IMR-90 (cell line): ENCODE results near the gene EIF2AK2. TPM values are rescaled to one million over a fixed set of nuclear protein-coding genes. Genes with fewer than 3 reads are reported as not detected.

Experiments
- ATAC-seq: fragments of 200-7000 bp; cut with Tn5 transposase; 2 replicates; pipeline ENCODE4 v1.9.1; 2020; ENCODE audit warnings: low read depth, mild to moderate bottlenecking, moderate library complexity
- BruUV-seq: library from RNA; stranded (reverse); fragments of 400-500 nt; replicated peaks from 2 replicates; lab custom pipeline; 2021; lab: Mats Ljungman, UMichigan
- CTCF ChIA-PET: fragments of 300-600 bp; formaldehyde crosslinking; extraction: SDS; loops from one replicate; lab custom pipeline; 2021; ENCODE audit warnings: antibody characterized with exemption; lab: Yijun Ruan, JAX
- POLR2A ChIA-PET: fragments of 300-600 bp; sonication (Branson Sonifier 250); formaldehyde crosslinking; loops from one replicate; lab custom pipeline; 2022; ENCODE audit warnings: antibody characterized with exemption; ENCODE audit not compliant: unreplicated experiment; lab: Charles Lee
- DNase-seq: peaks from one replicate; pipeline ENCODE4 v3.0.0; 2013
- H2AFZ ChIP-seq: replicated peaks from 2 replicates; pipeline ENCODE3; 2013; ENCODE audit warnings: low read length, mild to moderate bottlenecking; ENCODE audit not compliant: poor library complexity
- H2AK5ac ChIP-seq: 2 replicates; pipeline ENCODE4 v1.6.1; 2013; ENCODE audit warnings: low read depth, low read length, inconsistent platforms
- H2AK9ac ChIP-seq: replicated peaks from 2 replicates; pipeline ENCODE3; 2013; ENCODE audit warnings: mild to moderate bottlenecking, low read depth, low read length, moderate library complexity; ENCODE audit not compliant: poor library complexity
- H2BK120ac ChIP-seq: 2 replicates; pipeline ENCODE4 v1.6.1; 2013; ENCODE audit warnings: low read depth, low read length, inconsistent platforms
- H2BK15ac ChIP-seq: 3 replicates; pipeline ENCODE4 v1.6.1; 2013; ENCODE audit warnings: low read depth, low read length, inconsistent platforms
- H2BK20ac ChIP-seq: 2 replicates; pipeline ENCODE4 v1.6.1; 2013; ENCODE audit warnings: low read depth, mild to moderate bottlenecking, inconsistent platforms, low read length, moderate library complexity
- H2BK5ac ChIP-seq: 2 replicates; pipeline ENCODE4 v1.6.1; 2013; ENCODE audit warnings: mild to moderate bottlenecking, low read depth, low read length, inconsistent platforms; ENCODE audit not compliant: poor library complexity, severe bottlenecking
- H3K14ac ChIP-seq: replicated peaks from 2 replicates; pipeline ENCODE4 v1.6.1; 2013; ENCODE audit warnings: low read depth, low read length, inconsistent platforms
- H3K18ac ChIP-seq: 2 replicates; pipeline ENCODE4 v1.6.1; 2013; ENCODE audit warnings: low read depth, low read length, control low read depth
- H3K23ac ChIP-seq: 2 replicates; pipeline ENCODE4 v1.6.1; 2013; ENCODE audit warnings: low read depth, low read length, inconsistent platforms
- H3K27ac ChIP-seq: 2 replicates; pipeline ENCODE4 v1.5.1; 2013; ENCODE audit warnings: mild to moderate bottlenecking, control low read depth, low read length; ENCODE audit not compliant: insufficient read depth
- H3K27me3 ChIP-seq: 2 replicates; pipeline ENCODE4 v1.6.1; 2013; ENCODE audit warnings: low read length; ENCODE audit not compliant: control insufficient read depth, insufficient read depth
- H3K36me3 ChIP-seq: 2 replicates; pipeline ENCODE4 v1.6.1; 2013; ENCODE audit warnings: low read length, mixed read lengths; ENCODE audit not compliant: control insufficient read depth, insufficient read depth
- H3K4ac ChIP-seq: 2 replicates; pipeline ENCODE4 v1.6.1; 2013; ENCODE audit warnings: low read depth, low read length, inconsistent platforms
- H3K4me1 ChIP-seq: 2 replicates; pipeline ENCODE4 v1.6.1; 2013; ENCODE audit warnings: low read length, mixed read lengths; ENCODE audit not compliant: control insufficient read depth, insufficient read depth
- H3K4me2 ChIP-seq: 2 replicates; pipeline ENCODE4 v1.6.1; 2013; ENCODE audit warnings: low read depth, mild to moderate bottlenecking, control low read depth, low read length, moderate library complexity
- H3K4me3 ChIP-seq: 2 replicates; pipeline ENCODE4 v1.5.1; 2013; ENCODE audit warnings: low read depth, mild to moderate bottlenecking, control low read depth, low read length, moderate library complexity; ENCODE audit not compliant: insufficient read depth
- H3K56ac ChIP-seq: 2 replicates; pipeline ENCODE4 v1.6.1; 2013; ENCODE audit warnings: low read length, inconsistent platforms; ENCODE audit not compliant: insufficient read depth; ENCODE audit errors: extremely low read depth
- H3K79me1 ChIP-seq, 2 experiments: 2 replicates each; pipeline ENCODE4 v1.6.1; 2013; ENCODE audit warnings: low read length in 2 of 2, inconsistent platforms in 1 of 2, low read depth in 1 of 2
- H3K9ac ChIP-seq: 2 replicates; pipeline ENCODE4 v1.6.1; 2013; ENCODE audit warnings: low read depth, low read length, control low read depth
- H3K9me1 ChIP-seq: 2 replicates; pipeline ENCODE4 v1.6.1; 2013; ENCODE audit warnings: low read length, inconsistent platforms; ENCODE audit not compliant: insufficient read depth
- H3K9me3 ChIP-seq: 2 replicates; pipeline ENCODE4 v1.6.1; 2013; ENCODE audit warnings: low read length; ENCODE audit not compliant: control insufficient read depth, insufficient read depth
- H4K20me1 ChIP-seq: 2 replicates; pipeline ENCODE4 v1.6.1; 2013; ENCODE audit warnings: low read length, inconsistent platforms; ENCODE audit not compliant: insufficient read depth
- H4K5ac ChIP-seq: 2 replicates; pipeline ENCODE4 v1.6.1; 2013; ENCODE audit warnings: mild to moderate bottlenecking, low read depth, low read length, control low read depth
- H4K8ac ChIP-seq, 2 experiments: 2 replicates each; pipeline ENCODE4 v1.6.1; 2013; ENCODE audit warnings: low read depth in 2 of 2, low read length in 2 of 2, control low read depth in 1 of 2, inconsistent platforms in 1 of 2
- H4K91ac ChIP-seq: 2 replicates; pipeline ENCODE4 v1.6.1; 2013; ENCODE audit warnings: low read depth, low read length, inconsistent platforms; ENCODE audit not compliant: insufficient read depth
- BHLHE40 ChIP-seq: fragments of 150-350 bp; IDR thresholded peaks from 2 replicates; pipeline ENCODE4 v1.6.1; 2016; ENCODE audit warnings: mild to moderate bottlenecking, low read depth, low read length
- CTCF ChIP-seq: conservative IDR thresholded peaks from 2 replicates; pipeline ENCODE4 v1.5.1; 2012; ENCODE audit warnings: mild to moderate bottlenecking, low read depth, low read length, improper control_type of control experiment
- FOS ChIP-seq: fragments of 150-350 bp; IDR thresholded peaks from 2 replicates; pipeline ENCODE4 v1.6.1; 2016; ENCODE audit warnings: low read depth, low read length
- MXI1 ChIP-seq: IDR thresholded peaks from 2 replicates; pipeline ENCODE4 v1.6.1; 2012; ENCODE audit warnings: low read depth, mild to moderate bottlenecking, low read length, moderate library complexity, borderline replicate concordance
- NFE2L2 ChIP-seq: fragments of 150-350 bp; IDR thresholded peaks from 2 replicates; pipeline ENCODE4 v1.6.1; 2016; ENCODE audit warnings: low read depth, mild to moderate bottlenecking, low read length
- POLR2A ChIP-seq: IDR thresholded peaks from 2 replicates; pipeline ENCODE4 v1.6.1; 2012; ENCODE audit warnings: mild to moderate bottlenecking, low read depth, low read length
- RCOR1 ChIP-seq: IDR thresholded peaks from 2 replicates; pipeline ENCODE4 v1.6.1; 2012; ENCODE audit warnings: mild to moderate bottlenecking, low read length, improper control_type of control experiment; ENCODE audit not compliant: insufficient replicate concordance
- USF2 ChIP-seq: fragments of 150-350 bp; IDR thresholded peaks from 2 replicates; pipeline ENCODE4 v1.6.1; 2017; ENCODE audit warnings: mild to moderate bottlenecking, antibody characterized with exemption, low read length, low read depth
- WGBS, 2 experiments: methylation state at CpG; one replicate each; pipeline versions ENCODE4 v1.1.5 to v1.1.7; 2013; ENCODE audit warnings: missing lambda C conversion rate in 2 of 2; ENCODE audit not compliant: insufficient read length in 1 of 2; ENCODE audit errors: extremely low coverage in 2 of 2; 5-methylcytosine and 5-hydroxymethylcytosine counted together
- dilution Hi-C: fragments of 300-500 bp; cut with HindIII; formaldehyde crosslinking; loops from one replicate; pipeline ENCODE4 v1.14.3; 2018; ENCODE audit warnings: low sequenced_read_pairs; ENCODE audit not compliant: unreplicated experiment
- in situ Hi-C: fragments of 300-500 bp; cut with MboI; formaldehyde crosslinking; loops from 3 replicates; pipeline ENCODE4 v1.14.3; 2019; ENCODE audit warnings: low sequenced_read_pairs, inconsistent platforms, mixed read lengths
- intact Hi-C: fragments of 100-400 bp; cut with micrococcal nuclease; formaldehyde crosslinking; loops from 2 replicates; pipeline ENCODE4 v1.10.0; 2022
- polyA plus RNA-seq, 3 experiments: library from polyadenylated mRNA; depleted of rRNA; stranded (reverse); fragments of >200 nt; gene quantifications; 2 replicates each; pipeline ENCODE4 v1.2.3, GENCODE V29; 2012; ENCODE audit warnings: low replicate concordance in 1 of 3
- total RNA-seq: library from RNA; depleted of rRNA; stranded (reverse); fragments of >200 nt; gene quantifications from 2 replicates; pipeline ENCODE4 v1.2.3, GENCODE V29; 2012

The EIF2AK2 gene
- total and polyA plus RNA-seq, 2 of the 4 experiments (the other 2 are of a cell fraction) = 10.2 to 16.8 TPM

GRCh38 chr2:37196320-37197195 is 39.8 kb upstream of the EIF2AK2 start, which contains the start of gene CEBPZOS:
CEBPZOS (plus strand) TSS chr2:37196496; CDS start chr2:37199705, 3,209 bp downstream.
- ChIA-PET CTCF (no interaction called here), POLR2A (no interaction called here)
- Histone ChIP-seq H2AK5ac (peak within 1 kb of the TSS; percentile 79; the same call in 1 of the 2 replicates), H4K20me1 (peaks cover 8% of the 10 kb centered on the region; the same call in 1 of the 2 replicates), H3K27me3 (no peaks in the 10 kb centered on the region), H3K27ac (peak within 1 kb of the TSS; percentile 67), H3K9me1 (peaks cover 6% of the 10 kb centered on the region; the same call in 1 of the 2 replicates), H3K23ac (peak within 1 kb of the TSS; percentile 80), H3K4me2 (peak within 1 kb of the TSS; percentile 98), H4K91ac (peak within 1 kb of the TSS; percentile 86), H4K8ac (peak within 1 kb of the TSS; percentile 70 to 100), H2BK120ac (peak within 1 kb of the TSS; percentile 60; the same call in 1 of the 2 replicates), H2BK5ac (peak within 1 kb of the TSS; percentile 82), H3K18ac (peak within 1 kb of the TSS; percentile 45), H2AFZ (peak within 1 kb of the TSS; percentile 100), H3K36me3 (no peaks in the 10 kb centered on the region; the same call in 1 of the 2 replicates), H3K4me1 (peaks cover 2% of the 10 kb centered on the region; the same call in 1 of the 2 replicates), H3K4ac (peak within 1 kb of the TSS; percentile 88), H3K9ac (peak within 1 kb of the TSS; percentile 49), H4K5ac (peak within 1 kb of the TSS; percentile 88), H2BK20ac (no peak within 1 kb of the TSS), H2AK9ac (peak within 1 kb of the TSS; percentile 96), H3K56ac (peak within 1 kb of the TSS; percentile 44), H3K9me3 (no peaks in the 10 kb centered on the region), H3K4me3 (peak within 1 kb of the TSS; percentile 78), H2BK15ac (peak within 1 kb of the TSS; percentile 27; the same call in 1 of the 3 replicates), H3K14ac (peak within 1 kb of the TSS; percentile 91), H3K79me1 (peaks cover 13 to 48% of the 10 kb centered on the region in 2 experiments)
- peak; percentile 71 for DNase-seq
- peak; percentile 90 for ATAC-seq
- no TSS peak for BruUV-seq
- TF ChIP-seq MXI1 (peak; percentile 70; the same call in 1 of the 2 replicates), NFE2L2 (no peak), POLR2A (peak; percentile 43; the same call in 1 of the 2 replicates), BHLHE40 (peak; percentile 26; the same call in 1 of the 2 replicates), CTCF (no peak), RCOR1 (no peak), FOS (no peak), USF2 (no peak)
- dilution Hi-C loops = no loop called here
- WGBS, 2 experiments = 5% methylated on average over 50 of the region's 72 CpGs; no CpG with 5 or more reads in 1 of the 2 experiments
- in situ Hi-C loops = no loop called here
- intact Hi-C loops = no loop called here
